ENCODE results near the gene LDLRAP1.

Gene LDLRAP1

DNA sequence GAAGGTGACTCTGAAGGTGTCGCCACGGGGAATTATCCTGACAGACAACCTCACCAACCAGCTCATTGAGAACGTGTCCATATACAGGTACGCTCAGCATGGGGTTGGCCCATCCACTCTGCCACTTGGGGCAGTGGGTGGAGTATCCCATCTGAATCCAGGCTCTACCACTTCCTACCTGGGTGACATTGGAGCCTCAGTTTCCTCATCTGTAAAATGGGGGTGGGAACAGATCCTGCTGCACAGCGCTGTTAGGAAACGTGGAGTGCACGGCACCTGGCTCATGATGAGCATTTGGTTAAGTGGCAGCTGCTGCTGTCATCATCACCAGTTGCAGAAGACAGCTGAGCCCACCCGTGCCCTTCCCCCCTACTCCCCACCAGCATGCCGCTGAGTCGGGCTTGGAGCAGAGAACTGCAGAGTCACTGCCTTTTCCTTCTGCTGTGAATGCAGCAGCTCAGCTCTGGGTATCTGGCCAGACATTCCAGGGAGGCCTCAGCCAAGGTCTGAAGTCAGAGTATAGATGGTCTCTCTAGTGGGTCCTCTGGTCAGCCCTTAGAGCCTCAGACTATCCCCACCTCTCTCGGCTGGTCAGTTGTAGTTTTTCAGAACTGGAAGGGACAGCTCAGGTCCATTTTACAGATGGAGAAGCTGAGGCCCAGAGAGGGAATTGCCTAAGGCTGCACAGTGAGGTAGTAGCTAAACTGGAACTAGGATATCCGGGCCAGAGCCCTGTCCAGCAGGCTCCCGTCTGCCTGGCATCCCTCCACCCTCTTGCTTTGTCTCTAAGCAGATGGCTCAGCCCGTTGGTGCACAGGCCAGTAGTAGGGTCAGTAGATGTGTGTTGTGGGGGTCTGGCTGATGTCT is 11.7 kb downstream of the LDLRAP1 start:
- no peak overlapping the region for H3K9ac ChIP-seq (ENCODE audit: low read length in 2 of 2)
- no peak overlapping the region for H3K4me3 ChIP-seq (ENCODE audit: low read length in 2 of 2)
- peaks cover 17% of the 10 kb centered on the region for H3K4me1 ChIP-seq (ENCODE audit: control insufficient read depth, insufficient read depth, low read length)
- H3K9me3 ChIP-seq (ENCODE audit: control insufficient read depth in 2 of 2, low read length in 2 of 2) = no peaks in the 10 kb centered on the region
- peaks cover 14 to 17% of the 10 kb centered on the region in 2 donors for H3K36me3 ChIP-seq (ENCODE audit: control insufficient read depth in 2 of 2, insufficient read depth in 2 of 2, low read length in 2 of 2)
- no peaks in the 10 kb centered on the region for H3K27me3 ChIP-seq (ENCODE audit: control insufficient read depth in 1 of 2, insufficient read depth in 2 of 2, low read length in 2 of 2)
- H3K27ac ChIP-seq (ENCODE audit: low read length) = no peak overlapping the region

DNA sequence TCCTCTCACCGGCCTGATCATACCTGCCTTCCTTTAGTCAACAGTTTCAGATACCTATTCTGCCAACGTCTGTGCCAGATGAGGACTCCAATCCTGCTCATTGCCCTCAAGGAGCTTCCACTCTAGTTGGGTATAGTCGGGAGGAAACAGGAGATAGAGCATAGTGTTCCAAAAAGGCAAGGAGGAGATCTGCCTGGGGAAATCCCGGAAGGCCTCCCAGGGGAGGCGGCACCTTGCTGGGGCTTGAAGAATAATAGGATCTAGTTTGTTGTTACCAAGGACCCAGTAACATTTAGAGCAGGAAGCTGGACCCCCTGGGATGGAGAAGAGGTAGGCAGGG is 12.3 kb downstream of the LDLRAP1 start:
- no peak overlapping the region for H3K27ac ChIP-seq (ENCODE audit: low read length)
- peaks cover 17% of the 10 kb centered on the region in 2 donors for H3K36me3 ChIP-seq (ENCODE audit: control insufficient read depth in 2 of 2, insufficient read depth in 2 of 2, low read length in 2 of 2)
- no peak overlapping the region for H3K9ac ChIP-seq (ENCODE audit: low read length in 2 of 2)
- no peaks in the 10 kb centered on the region for H3K27me3 ChIP-seq (ENCODE audit: control insufficient read depth in 1 of 2, insufficient read depth in 2 of 2, low read length in 2 of 2)
- H3K4me3 ChIP-seq (ENCODE audit: low read length in 2 of 2) = no peak overlapping the region
- H3K9me3 ChIP-seq (ENCODE audit: control insufficient read depth in 2 of 2, low read length in 2 of 2) = no peaks in the 10 kb centered on the region
- H3K4me1 ChIP-seq (ENCODE audit: control insufficient read depth, insufficient read depth, low read length) = peaks cover 12% of the 10 kb centered on the region

DNA sequence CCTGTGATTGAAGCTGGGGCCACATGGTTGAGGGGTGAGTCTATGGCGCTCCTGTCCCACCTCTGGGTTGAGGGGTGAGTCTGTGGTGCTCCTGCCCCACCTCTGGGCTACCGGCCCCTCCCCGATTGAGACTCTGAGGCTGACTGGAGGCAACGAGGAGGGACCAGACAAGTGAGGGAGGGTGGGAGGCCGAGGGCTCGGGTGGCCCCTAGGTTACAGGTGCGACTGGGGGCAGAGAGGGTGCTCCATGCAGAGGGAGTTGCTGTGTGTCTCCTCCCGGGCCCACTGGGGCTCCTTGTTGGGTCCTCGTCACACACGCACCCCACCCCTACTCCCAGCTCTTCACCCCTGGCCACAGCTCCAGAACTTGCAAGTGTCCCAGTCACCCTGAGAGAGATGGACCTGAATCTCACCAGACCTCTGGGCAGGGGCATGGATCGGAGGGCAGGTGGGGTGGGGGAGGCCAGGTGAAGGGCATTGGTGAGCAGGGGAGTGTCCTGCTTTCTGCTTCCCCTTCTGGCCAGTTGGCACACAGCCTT is 12.8 kb downstream of the LDLRAP1 start:
- H3K9me3 ChIP-seq (ENCODE audit: control insufficient read depth in 2 of 2, low read length in 2 of 2) = no peaks in the 10 kb centered on the region
- H3K4me1 ChIP-seq (ENCODE audit: control insufficient read depth, insufficient read depth, low read length) = peaks cover 8% of the 10 kb centered on the region
- no peak overlapping the region for H3K4me3 ChIP-seq (ENCODE audit: low read length in 2 of 2)
- peaks cover 17% of the 10 kb centered on the region in 2 donors for H3K36me3 ChIP-seq (ENCODE audit: control insufficient read depth in 2 of 2, insufficient read depth in 2 of 2, low read length in 2 of 2)
- no peaks in the 10 kb centered on the region for H3K27me3 ChIP-seq (ENCODE audit: control insufficient read depth in 1 of 2, insufficient read depth in 2 of 2, low read length in 2 of 2)
- no peak overlapping the region for H3K9ac ChIP-seq (ENCODE audit: low read length in 2 of 2)
- H3K27ac ChIP-seq (ENCODE audit: low read length) = no peak overlapping the region

DNA sequence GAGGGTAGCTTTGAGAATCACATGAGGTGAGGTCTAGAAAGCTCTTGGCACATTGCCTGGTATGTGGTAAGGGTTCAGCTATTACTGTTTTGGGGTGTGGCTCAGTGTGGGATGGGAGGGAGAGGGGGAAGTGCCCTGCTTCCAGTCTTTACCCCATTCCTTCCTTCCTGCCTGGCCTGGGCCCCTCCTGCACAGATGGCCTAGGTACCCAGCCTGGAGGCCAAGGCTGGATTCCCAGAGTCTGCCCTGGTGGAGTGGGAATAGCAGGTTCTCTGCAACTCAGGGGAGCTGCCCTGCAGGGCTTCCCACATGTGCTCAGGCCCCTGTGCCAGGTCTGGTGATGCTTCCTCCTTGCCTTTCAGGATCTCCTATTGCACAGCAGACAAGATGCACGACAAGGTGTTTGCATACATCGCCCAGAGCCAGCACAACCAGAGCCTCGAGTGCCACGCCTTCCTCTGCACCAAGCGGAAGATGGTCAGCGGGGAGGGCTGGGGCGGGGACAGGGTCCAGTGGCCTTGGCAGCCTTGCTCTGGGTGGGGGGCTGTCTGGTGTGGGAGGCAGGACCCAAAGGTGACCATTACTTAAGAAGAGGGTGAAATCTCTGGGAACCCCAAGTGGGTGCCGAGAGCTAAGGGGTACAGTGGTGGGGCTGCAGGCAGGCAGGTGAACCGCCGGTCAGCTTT is 13.5 kb downstream of the LDLRAP1 start:
- Histone ChIP-seq H3K27me3 (ENCODE audit: control insufficient read depth in 1 of 2, insufficient read depth in 2 of 2, low read length in 2 of 2) (no peaks in the 10 kb centered on the region), H3K36me3 (ENCODE audit: control insufficient read depth in 2 of 2, insufficient read depth in 2 of 2, low read length in 2 of 2) (peaks cover 17% of the 10 kb centered on the region in 2 donors), H3K9ac (ENCODE audit: low read length in 2 of 2) (no peak overlapping the region), H3K9me3 (ENCODE audit: control insufficient read depth in 2 of 2, low read length in 2 of 2) (no peaks in the 10 kb centered on the region), H3K4me3 (ENCODE audit: low read length in 2 of 2) (no peak overlapping the region), H3K27ac (ENCODE audit: low read length) (no peak overlapping the region), H3K4me1 (ENCODE audit: control insufficient read depth, insufficient read depth, low read length) (peaks cover 8% of the 10 kb centered on the region)

DNA sequence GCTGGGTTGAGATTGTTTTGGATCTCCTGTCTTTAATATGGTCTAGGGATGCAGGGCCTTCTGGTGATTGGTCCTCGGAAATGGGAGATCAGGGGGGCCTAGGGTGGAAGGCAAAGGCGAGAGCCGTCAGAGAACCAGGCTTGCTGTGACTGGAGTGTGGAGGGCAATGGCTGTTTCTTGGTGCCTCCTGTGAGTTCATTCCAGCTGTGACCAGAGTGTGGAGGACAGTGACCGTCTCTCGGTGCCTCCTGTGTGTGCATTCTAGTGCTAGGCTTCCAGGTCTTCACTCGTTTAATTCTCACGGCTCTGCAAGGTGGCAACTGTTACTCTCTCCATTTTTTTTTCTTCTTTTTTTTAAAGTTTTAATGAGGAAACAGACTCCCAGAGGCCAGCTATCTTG is 14.1 kb downstream of the LDLRAP1 start:
- Histone ChIP-seq H3K4me1 (ENCODE audit: control insufficient read depth, insufficient read depth, low read length) (peaks cover 14% of the 10 kb centered on the region), H3K27me3 (ENCODE audit: control insufficient read depth in 1 of 2, insufficient read depth in 2 of 2, low read length in 2 of 2) (no peaks in the 10 kb centered on the region), H3K36me3 (ENCODE audit: control insufficient read depth in 2 of 2, insufficient read depth in 2 of 2, low read length in 2 of 2) (peaks cover 17 to 19% of the 10 kb centered on the region in 2 donors), H3K9ac (ENCODE audit: low read length in 2 of 2) (no peak overlapping the region), H3K4me3 (ENCODE audit: low read length in 2 of 2) (no peak overlapping the region), H3K9me3 (ENCODE audit: control insufficient read depth in 2 of 2, low read length in 2 of 2) (no peaks in the 10 kb centered on the region), H3K27ac (ENCODE audit: low read length) (no peak overlapping the region)

DNA sequence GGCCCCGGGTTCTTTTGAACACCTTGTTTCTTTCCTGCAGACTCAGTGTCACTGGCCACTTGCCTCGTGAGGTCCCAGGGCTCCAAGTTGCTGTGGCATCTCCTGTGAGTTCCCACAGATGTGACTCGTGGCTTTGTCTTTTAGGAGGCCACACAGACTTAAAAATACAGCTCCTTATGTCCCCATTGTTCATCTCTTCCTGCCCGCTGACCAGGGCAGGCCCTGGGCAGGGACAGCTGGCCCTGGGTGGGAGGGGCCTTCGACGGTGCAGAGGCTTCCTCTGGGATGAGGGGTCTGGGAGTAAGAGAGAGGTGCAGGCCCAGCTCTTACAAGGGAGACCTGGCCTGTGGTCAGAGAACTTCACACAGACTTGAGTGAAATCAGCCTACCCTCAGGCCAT is 15.6 kb downstream of the LDLRAP1 start:
- Histone ChIP-seq H3K27me3 (ENCODE audit: control insufficient read depth in 1 of 2, insufficient read depth in 2 of 2, low read length in 2 of 2) (no peaks in the 10 kb centered on the region), H3K9ac (ENCODE audit: low read length in 2 of 2) (no peak overlapping the region), H3K4me3 (ENCODE audit: low read length in 2 of 2) (no peak overlapping the region), H3K4me1 (ENCODE audit: control insufficient read depth, insufficient read depth, low read length) (peaks cover 14% of the 10 kb centered on the region), H3K36me3 (ENCODE audit: control insufficient read depth in 2 of 2, insufficient read depth in 2 of 2, low read length in 2 of 2) (peaks cover 22 to 26% of the 10 kb centered on the region in 2 donors), H3K27ac (ENCODE audit: low read length) (no peak overlapping the region), H3K9me3 (ENCODE audit: control insufficient read depth in 2 of 2, low read length in 2 of 2) (no peaks in the 10 kb centered on the region)

DNA sequence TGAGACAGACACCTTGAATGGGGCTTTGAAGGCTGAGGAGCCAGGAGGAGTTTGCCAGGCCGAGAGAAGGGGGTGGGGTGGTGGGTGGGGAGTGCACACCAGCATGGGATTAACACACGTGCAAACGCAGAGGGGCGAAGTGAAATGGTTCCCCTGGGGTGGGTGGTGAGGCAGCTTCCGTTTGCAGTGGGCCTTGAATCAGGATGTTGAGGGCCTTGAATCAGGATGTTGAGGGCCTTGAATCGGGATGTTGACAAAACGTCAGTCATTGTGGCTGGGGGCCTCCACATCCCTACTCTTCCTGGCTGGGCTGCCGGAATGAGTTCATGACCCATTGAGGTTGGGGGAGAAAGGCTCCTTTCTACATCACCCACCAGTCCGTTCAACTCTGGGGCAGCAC is 16.6 kb downstream of the LDLRAP1 start:
- Histone ChIP-seq H3K4me1 (ENCODE audit: control insufficient read depth, insufficient read depth, low read length) (peaks cover 14% of the 10 kb centered on the region), H3K9me3 (ENCODE audit: control insufficient read depth in 2 of 2, low read length in 2 of 2) (no peaks in the 10 kb centered on the region), H3K9ac (ENCODE audit: low read length in 2 of 2) (no peak overlapping the region), H3K27ac (ENCODE audit: low read length) (no peak overlapping the region), H3K27me3 (ENCODE audit: control insufficient read depth in 1 of 2, insufficient read depth in 2 of 2, low read length in 2 of 2) (no peaks in the 10 kb centered on the region), H3K4me3 (ENCODE audit: low read length in 2 of 2) (no peak overlapping the region), H3K36me3 (ENCODE audit: control insufficient read depth in 2 of 2, insufficient read depth in 2 of 2, low read length in 2 of 2) (peaks cover 22 to 28% of the 10 kb centered on the region in 2 donors)

DNA sequence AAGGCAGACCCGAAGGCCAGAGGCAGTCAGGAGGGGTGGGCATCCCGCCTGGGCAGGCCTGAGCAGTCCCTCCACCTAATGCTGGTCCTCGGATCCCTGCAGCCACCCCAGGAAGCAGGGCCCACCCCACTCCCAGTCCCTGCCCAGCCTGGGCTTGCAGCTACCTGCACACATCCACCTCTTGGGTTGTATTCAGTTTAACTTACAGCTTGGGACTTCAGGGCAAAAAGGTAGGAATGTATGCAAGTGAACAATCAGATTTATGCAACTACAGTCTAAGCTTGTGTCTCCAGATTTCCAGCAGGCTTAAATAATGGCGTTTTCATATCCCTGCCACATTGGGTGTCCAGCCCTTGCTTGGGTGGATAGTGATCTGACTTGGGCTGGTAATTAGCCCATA is 17.4 kb downstream of the LDLRAP1 start:
- H3K9ac ChIP-seq (ENCODE audit: low read length in 2 of 2) = no peak overlapping the region
- H3K4me1 ChIP-seq (ENCODE audit: control insufficient read depth, insufficient read depth, low read length) = peaks cover 18% of the 10 kb centered on the region
- H3K27me3 ChIP-seq (ENCODE audit: control insufficient read depth in 1 of 2, insufficient read depth in 2 of 2, low read length in 2 of 2) = no peaks in the 10 kb centered on the region
- no peak overlapping the region for H3K27ac ChIP-seq (ENCODE audit: low read length)
- no peaks in the 10 kb centered on the region for H3K9me3 ChIP-seq (ENCODE audit: control insufficient read depth in 2 of 2, low read length in 2 of 2)
- peaks cover 22 to 26% of the 10 kb centered on the region in 2 donors for H3K36me3 ChIP-seq (ENCODE audit: control insufficient read depth in 2 of 2, insufficient read depth in 2 of 2, low read length in 2 of 2)
- H3K4me3 ChIP-seq (ENCODE audit: low read length in 2 of 2) = no peak overlapping the region

DNA sequence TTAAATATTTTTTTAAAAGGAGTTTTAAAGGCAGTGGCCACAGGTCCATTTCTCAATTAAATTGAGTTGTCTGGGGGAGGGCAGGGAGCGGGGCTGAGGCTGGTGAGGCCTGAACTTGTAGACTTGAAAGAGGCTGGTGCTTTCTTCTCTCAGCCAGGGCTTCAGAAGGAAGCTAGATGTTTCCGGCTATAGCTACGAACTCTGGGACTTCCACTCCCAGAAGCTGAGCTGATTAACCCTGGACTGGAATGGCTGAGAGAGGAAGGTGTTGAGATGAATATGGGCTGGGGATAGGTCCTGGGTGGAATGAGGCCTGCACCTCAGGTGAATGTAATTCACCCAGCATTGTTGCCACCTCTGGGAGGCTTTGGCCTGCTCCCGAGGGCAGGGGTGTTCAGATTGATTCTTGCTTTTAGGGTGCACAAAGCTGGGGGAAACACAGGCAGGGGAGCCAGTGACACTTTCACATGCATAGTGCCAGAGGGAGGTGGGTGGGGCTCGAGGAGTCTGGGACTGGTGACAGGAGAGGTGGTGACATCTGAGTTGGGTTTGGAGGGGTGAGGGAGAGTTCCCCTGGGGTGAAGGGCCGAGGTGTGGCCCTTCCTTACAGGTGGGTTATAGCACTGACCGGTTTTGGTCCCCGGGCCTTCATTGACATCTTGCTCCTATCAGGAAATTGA is 18.2 kb downstream of the LDLRAP1 start:
- H3K27ac ChIP-seq (ENCODE audit: low read length) = no peak overlapping the region
- H3K4me3 ChIP-seq (ENCODE audit: low read length in 2 of 2) = no peak overlapping the region
- H3K27me3 ChIP-seq (ENCODE audit: control insufficient read depth in 1 of 2, insufficient read depth in 2 of 2, low read length in 2 of 2) = no peaks in the 10 kb centered on the region
- no peaks in the 10 kb centered on the region for H3K9me3 ChIP-seq (ENCODE audit: control insufficient read depth in 2 of 2, low read length in 2 of 2)
- H3K4me1 ChIP-seq (ENCODE audit: control insufficient read depth, insufficient read depth, low read length) = peaks cover 21% of the 10 kb centered on the region
- peaks cover 22 to 26% of the 10 kb centered on the region in 2 donors for H3K36me3 ChIP-seq (ENCODE audit: control insufficient read depth in 2 of 2, insufficient read depth in 2 of 2, low read length in 2 of 2)
- H3K9ac ChIP-seq (ENCODE audit: low read length in 2 of 2) = peak overlapping the region in 1 of 2 donors; percentile 21

DNA sequence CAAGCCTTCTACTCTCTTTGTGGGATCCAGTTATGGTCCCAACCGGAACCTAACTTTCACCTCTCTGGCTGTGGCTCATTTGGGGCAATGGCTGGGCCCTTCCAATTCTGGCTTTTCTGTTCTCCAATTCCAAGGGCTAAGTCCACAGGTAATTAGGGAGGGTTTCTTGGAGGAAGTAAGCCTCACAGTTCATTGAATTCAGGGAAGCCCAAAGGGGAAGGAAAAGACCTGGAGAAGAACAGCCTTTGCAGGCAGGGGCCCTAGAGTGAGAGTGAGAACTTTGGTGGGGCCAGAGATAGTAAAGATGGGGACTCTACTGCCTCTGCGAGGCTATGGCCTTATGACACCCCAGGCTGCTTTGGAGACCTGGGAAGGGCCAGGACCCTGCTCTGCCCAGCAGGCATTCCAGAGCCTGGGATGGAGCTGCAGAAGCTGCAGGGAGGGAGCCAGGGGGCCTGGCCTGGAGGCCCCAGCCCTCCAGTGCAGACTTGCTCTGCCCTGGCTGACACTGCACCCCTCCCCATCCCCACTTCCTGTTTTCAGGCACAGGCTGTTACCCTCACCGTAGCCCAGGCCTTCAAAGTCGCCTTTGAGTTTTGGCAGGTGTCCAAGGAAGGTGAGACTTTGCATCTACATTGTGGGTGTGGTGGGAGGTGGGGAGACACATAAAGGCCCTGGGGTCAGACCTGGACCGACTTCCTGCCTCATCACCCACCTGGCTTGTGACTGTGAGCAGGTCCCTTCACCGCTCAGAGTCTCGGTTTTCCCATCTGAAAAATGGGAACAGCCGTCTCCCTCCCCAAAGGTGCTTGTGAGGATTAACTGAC is 18.9 kb downstream of the LDLRAP1 start:
- no peak overlapping the region for H3K27ac ChIP-seq (ENCODE audit: low read length)
- H3K4me3 ChIP-seq (ENCODE audit: low read length in 2 of 2) = no peak overlapping the region
- H3K9ac ChIP-seq (ENCODE audit: low read length in 2 of 2) = peak overlapping the region in 1 of 2 donors; percentile 21

More for the DNA sequence above, 18.9 kb downstream of the LDLRAP1 start:
- Histone ChIP-seq H3K4me1 (ENCODE audit: control insufficient read depth, insufficient read depth, low read length) (peaks cover 29% of the 10 kb centered on the region), H3K9me3 (ENCODE audit: control insufficient read depth in 2 of 2, low read length in 2 of 2) (no peaks in the 10 kb centered on the region), H3K36me3 (ENCODE audit: control insufficient read depth in 2 of 2, insufficient read depth in 2 of 2, low read length in 2 of 2) (peaks cover 22 to 26% of the 10 kb centered on the region in 2 donors), H3K27me3 (ENCODE audit: control insufficient read depth in 1 of 2, insufficient read depth in 2 of 2, low read length in 2 of 2) (no peaks in the 10 kb centered on the region)
